HG03378 (cell line): ENCODE data around the gene IFNK.
A peak's percentile ranks its signal among the peaks of the same experiment; 100 is the strongest.

Experiments
- ATAC-seq: cut with Tn5 transposase; IDR thresholded peaks from one replicate; pipeline ENCODE4 v1.9.1; 2021; ENCODE audit warnings: mild to moderate bottlenecking, moderate library complexity; ENCODE audit not compliant: unreplicated experiment

Gene IFNK

GRCh38 chr9:27572061-27572460, 48.0 kb downstream of the IFNK start:
- ATAC-seq = no peak

DNA sequence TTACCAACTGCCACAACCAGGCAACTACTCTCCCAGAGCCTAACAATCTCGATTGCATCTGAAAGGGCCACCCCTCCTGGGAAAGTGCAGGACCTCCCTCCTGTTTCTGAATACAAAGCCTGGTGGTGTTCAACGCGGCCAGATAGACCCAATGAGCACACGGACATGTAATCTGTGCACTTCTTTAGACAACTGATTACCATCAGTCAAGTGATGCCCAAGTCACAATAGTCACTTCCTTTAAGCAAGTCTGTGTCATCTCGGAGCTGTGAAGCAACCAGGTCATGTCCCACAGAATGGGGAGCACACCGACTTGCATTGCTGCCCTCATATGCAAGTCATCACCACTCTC, 48.5 kb downstream of the IFNK start:
- ATAC-seq = peak; percentile 55

DNA sequence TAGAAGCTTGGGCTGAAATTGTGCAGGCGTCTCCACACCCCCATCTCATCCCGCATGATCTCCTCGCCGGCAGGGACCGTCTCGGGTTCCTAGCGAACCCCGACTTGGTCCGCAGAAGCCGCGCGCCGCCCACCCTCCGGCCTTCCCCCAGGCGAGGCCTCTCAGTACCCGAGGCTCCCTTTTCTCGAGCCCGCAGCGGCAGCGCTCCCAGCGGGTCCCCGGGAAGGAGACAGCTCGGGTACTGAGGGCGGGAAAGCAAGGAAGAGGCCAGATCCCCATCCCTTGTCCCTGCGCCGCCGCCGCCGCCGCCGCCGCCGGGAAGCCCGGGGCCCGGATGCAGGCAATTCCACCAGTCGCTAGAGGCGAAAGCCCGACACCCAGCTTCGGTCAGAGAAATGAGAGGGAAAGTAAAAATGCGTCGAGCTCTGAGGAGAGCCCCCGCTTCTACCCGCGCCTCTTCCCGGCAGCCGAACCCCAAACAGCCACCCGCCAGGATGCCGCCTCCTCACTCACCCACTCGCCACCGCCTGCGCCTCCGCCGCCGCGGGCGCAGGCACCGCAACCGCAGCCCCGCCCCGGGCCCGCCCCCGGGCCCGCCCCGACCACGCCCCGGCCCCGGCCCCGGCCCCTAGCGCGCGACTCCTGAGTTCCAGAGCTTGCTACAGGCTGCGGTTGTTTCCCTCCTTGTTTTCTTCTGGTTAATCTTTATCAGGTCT, 49.0 kb downstream of the IFNK start, which contains the start of gene C9orf72:
Gene C9orf72, minus strand, starts transcription at position 564 of the 716 bp plus-strand sequence. CDS start 6,361 bp downstream, outside the sequence.
- peak; percentile 18 for ATAC-seq

- ATAC-seq = peak; percentile 90
These were observed 49.8 kb downstream of the IFNK start for GRCh38 chr9:27573634-27574590.
